Measurements from ENCODE around the gene OAS3. TPM values are rescaled to one million over a fixed set of nuclear protein-coding genes. Genes with fewer than 3 reads are reported as not detected.

OAS3 gene
- total and polyA plus RNA-seq, 8 donors: 1.7 to 8.8 (median 3.6) TPM

DNA sequence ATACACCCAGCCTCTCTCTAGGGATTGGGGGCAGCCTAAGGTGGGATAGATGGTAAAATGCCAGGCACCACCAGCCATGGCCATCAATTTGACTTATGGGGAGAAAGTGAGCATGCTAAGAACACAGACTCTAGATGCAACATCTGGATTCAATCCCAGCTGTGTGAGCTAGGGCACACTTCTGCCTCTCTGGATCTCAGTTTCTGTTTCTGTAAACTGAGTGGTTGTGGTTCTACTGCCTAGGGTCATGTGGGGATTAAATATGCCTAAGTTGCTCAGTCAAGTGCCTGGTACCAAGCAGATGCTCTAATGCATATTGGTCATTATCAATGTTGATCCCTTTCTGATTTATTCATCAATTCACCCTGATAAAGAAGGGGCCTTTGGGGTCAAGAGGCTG is 44.1 kb upstream of the OAS3 start:
- no peaks in the 10 kb centered on the region for H3K4me1 ChIP-seq
- TF ChIP-seq, protein P1, sequence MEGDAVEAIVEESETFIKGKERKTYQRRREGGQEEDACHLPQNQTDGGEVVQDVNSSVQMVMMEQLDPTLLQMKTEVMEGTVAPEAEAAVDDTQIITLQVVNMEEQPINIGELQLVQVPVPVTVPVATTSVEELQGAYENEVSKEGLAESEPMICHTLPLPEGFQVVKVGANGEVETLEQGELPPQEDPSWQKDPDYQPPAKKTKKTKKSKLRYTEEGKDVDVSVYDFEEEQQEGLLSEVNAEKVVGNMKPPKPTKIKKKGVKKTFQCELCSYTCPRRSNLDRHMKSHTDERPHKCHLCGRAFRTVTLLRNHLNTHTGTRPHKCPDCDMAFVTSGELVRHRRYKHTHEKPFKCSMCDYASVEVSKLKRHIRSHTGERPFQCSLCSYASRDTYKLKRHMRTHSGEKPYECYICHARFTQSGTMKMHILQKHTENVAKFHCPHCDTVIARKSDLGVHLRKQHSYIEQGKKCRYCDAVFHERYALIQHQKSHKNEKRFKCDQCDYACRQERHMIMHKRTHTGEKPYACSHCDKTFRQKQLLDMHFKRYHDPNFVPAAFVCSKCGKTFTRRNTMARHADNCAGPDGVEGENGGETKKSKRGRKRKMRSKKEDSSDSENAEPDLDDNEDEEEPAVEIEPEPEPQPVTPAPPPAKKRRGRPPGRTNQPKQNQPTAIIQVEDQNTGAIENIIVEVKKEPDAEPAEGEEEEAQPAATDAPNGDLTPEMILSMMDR (IDR thresholded peaks at IDR 0.05): no peak
- no peaks in the 10 kb centered on the region for H3K9me3 ChIP-seq
- intact Hi-C loops (cut with DNase I): no loop called here
- no peak overlapping the region for H3K27ac ChIP-seq
- ATAC-seq: no peak
- no peaks in the 10 kb centered on the region for H3K27me3 ChIP-seq
- H3K36me3 ChIP-seq: no peaks in the 10 kb centered on the region
- FAIRE-seq: no peak
- H3K4me3 ChIP-seq: no peak overlapping the region
- no peak for DNase-seq

DNA sequence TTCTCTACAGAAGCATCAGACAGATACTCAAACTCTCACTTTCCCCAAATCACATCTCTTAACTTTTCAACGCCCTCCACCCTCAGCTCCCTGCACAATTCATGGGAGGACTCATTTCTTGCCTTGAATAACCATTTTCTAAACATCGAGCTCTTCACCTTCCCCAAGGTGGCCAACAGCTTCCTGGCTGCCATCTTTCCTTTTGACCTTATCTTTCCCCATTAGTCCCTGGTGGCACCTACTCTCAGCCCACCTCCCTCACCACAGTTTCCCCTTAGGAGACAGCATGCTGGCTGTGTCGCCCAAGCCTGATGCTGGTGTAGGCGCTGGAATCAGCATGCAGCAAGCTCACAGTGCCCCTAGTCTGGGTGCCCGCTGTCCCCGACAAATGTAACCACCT is 39.9 kb upstream of the OAS3 start:
- DNase-seq: no peak
- H3K27ac ChIP-seq: no peak overlapping the region
- H3K4me3 ChIP-seq: no peak overlapping the region
- intact Hi-C loops (cut with DNase I): no loop called here
- H3K36me3 ChIP-seq: no peaks in the 10 kb centered on the region
- no peaks in the 10 kb centered on the region for H3K27me3 ChIP-seq
- TF ChIP-seq, protein P1 (IDR thresholded peaks at IDR 0.05): no peak
- ATAC-seq: no peak
- H3K4me1 ChIP-seq: no peaks in the 10 kb centered on the region
- H3K9me3 ChIP-seq: no peaks in the 10 kb centered on the region
- no peak for FAIRE-seq
- WGBS, 2 donors: 62 to 78% methylated on average over 6 of the region's 6 CpGs

DNA sequence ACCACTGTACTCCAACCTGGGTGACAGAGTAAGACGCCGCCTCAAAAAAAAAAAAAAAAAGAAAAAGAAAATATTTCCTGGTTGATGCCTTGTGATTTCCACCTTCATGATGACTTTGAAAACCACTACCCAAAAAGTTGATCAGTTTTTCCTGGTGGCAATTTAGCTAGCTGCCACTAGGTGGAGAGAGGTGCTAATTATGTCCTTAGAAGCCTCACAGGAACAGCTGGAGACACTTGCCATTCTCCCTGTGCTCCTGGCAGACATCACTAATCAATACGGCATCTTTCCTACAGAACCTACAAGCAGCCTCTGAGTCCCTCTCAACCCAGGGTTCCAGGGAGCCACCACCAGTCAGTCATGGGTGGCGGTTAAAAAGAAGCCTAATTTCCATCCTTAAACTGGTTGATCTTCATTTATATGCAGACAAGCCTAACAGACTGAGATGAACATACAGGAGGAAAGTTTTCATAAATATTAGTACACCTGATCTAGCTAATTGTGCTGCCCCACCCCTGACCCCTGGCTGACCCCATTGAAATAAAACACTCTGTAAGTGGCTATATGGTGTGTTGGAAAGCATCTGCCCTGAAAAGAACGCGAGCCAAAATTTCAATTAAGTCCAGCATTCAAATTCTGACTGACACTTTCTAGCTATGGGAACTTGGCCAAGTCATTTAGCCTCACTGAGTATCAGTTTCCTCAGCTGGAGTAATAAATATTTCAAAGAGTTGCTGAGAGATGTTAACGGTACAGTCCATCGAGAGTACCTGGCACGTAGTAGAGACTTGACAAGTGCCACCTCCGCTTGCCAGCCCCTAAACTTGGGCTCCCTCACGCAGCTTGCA is 37.8 kb upstream of the OAS3 start:
- Histone ChIP-seq H3K9me3 (no peaks in the 10 kb centered on the region), H3K4me3 (no peak overlapping the region), H3K36me3 (no peaks in the 10 kb centered on the region), H3K4me1 (no peaks in the 10 kb centered on the region), H3K27me3 (no peaks in the 10 kb centered on the region), H3K27ac (no peak overlapping the region)
- DNase-seq (peak in 2 of 6 donors; percentile 23 to 36), FAIRE-seq (no peak), ATAC-seq (peak; percentile 28 to 85 (median 76))
- TF ChIP-seq, protein P1 (IDR thresholded peaks at IDR 0.05): peak; percentile 41 to 68 (median 49)
- intact Hi-C loops (cut with DNase I): no loop called here
- 74 to 85% methylated on average over 11 of the region's 11 CpGs for WGBS, 2 donors

DNA sequence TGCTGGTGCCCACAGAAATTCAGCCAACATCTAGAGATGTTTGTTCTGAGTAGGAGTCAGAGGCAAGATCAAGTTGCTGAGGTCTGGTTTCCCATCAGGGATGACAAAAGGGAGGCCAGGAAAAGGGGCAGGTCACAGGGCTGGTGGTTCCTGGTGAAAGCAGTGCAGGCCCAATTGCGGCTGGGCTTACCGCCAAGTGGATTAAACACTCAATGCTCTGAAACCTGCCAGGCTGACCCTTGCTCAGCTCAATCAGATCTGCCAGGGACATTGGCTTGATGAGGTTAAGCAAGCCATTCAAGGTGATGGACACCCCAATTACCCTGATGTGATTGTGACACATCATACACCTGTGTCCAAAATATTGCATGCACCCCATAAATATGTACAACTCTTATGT is 37.0 kb upstream of the OAS3 start:
- ATAC-seq: no peak
- no peak for DNase-seq
- intact Hi-C loops (cut with DNase I): no loop called here

More for the DNA sequence above, 37.0 kb upstream of the OAS3 start:
- TF ChIP-seq, protein P1 (IDR thresholded peaks at IDR 0.05): no peak
- Histone ChIP-seq H3K9me3 (no peaks in the 10 kb centered on the region), H3K27ac (no peak overlapping the region), H3K36me3 (no peaks in the 10 kb centered on the region), H3K27me3 (no peaks in the 10 kb centered on the region), H3K4me3 (no peak overlapping the region), H3K4me1 (peaks cover 0 to 4% (median 0%) of the 10 kb centered on the region in 3 donors)
- WGBS, 2 donors: 92 to 95% methylated on average over 2 of the region's 2 CpGs
- FAIRE-seq: no peak
